SK-N-SH (cell line): ENCODE results near the gene CFAP221. TPM values are rescaled to one million over a fixed set of nuclear protein-coding genes. Genes with fewer than 3 reads are reported as not detected.

Experiments
- CTCF ChIA-PET: fragments of 300-600, 350-600 bp; formaldehyde crosslinking; extraction: SDS; loops from one replicate; lab custom pipeline; 2021; lab: Yijun Ruan, JAX
- POLR2A ChIA-PET: fragments of 350-600 bp; sonication (Branson Sonifier 250); formaldehyde crosslinking; extraction: SDS; loops from one replicate; lab custom pipeline; 2020; ENCODE audit warnings: antibody characterized with exemption, inconsistent platforms; lab: Yijun Ruan, JAX
- DNase-seq: peaks from one replicate; pipeline ENCODE4 v3.0.0; 2012
- H2AFZ ChIP-seq: fragments of 200-600 bp; sonication (generic); 2 replicates; pipeline ENCODE4 v1.8.1; 2016; ENCODE audit warnings: antibody characterized with exemption, mild to moderate bottlenecking, low read depth
- H3F3A ChIP-seq: fragments of 200-600 bp; sonication (generic); replicated peaks from 2 replicates; pipeline ENCODE3; 2016; ENCODE audit warnings: antibody characterized with exemption, mild to moderate bottlenecking; ENCODE audit not compliant: insufficient read depth
- H3K27ac ChIP-seq, 2 experiments: fragments of 200-500 bp in 1 of 2; fragments of 200-600 bp in 1 of 2; sonication (Bioruptor generic) in 1 of 2; sonication (generic), shearing (Covaris generic) in 1 of 2; 2 replicates each; pipeline versions ENCODE4 v1.5.1 to v1.6.1; 2014 to 2016; ENCODE audit warnings: low read depth in 2 of 2, inconsistent platforms in 1 of 2, low read length in 1 of 2, mild to moderate bottlenecking in 1 of 2, mixed read lengths in 1 of 2
- H3K27me3 ChIP-seq: fragments of 200-600 bp; sonication (generic), shearing (Covaris generic); 2 replicates; pipeline ENCODE4 v1.6.1; 2016; ENCODE audit warnings: mixed run types; ENCODE audit not compliant: insufficient read depth
- H3K36me3 ChIP-seq, 2 experiments: fragments of 200-500 bp in 1 of 2; fragments of 200-600 bp in 1 of 2; sonication (Bioruptor generic) in 1 of 2; sonication (generic) in 1 of 2; replicated peaks in 1 of 2; 2 replicates each; pipeline versions ENCODE3 to v1.5.1; 2014 to 2016; ENCODE audit warnings: low read length in 1 of 2, mild to moderate bottlenecking in 1 of 2; ENCODE audit not compliant: insufficient read depth in 2 of 2, control insufficient read depth in 1 of 2
- H3K4me1 ChIP-seq, 2 experiments: fragments of 200-500 bp in 1 of 2; fragments of 200-600 bp in 1 of 2; sonication (Bioruptor generic) in 1 of 2; sonication (generic), shearing (Covaris generic) in 1 of 2; 2 replicates each; pipeline versions ENCODE4 v1.5.1 to v1.6.1; 2014 to 2016; ENCODE audit warnings: low read depth in 1 of 2, low read length in 1 of 2, mixed run types in 1 of 2; ENCODE audit not compliant: insufficient read depth in 2 of 2, control insufficient read depth in 1 of 2
- H3K4me2 ChIP-seq: fragments of 200-600 bp; sonication (generic), shearing (Covaris generic); 2 replicates; pipeline ENCODE4 v1.6.1; 2017; ENCODE audit warnings: mixed run types
- H3K4me3 ChIP-seq, 2 experiments: fragments of 200-500 bp in 1 of 2; fragments of 200-600 bp in 1 of 2; sonication (Bioruptor generic) in 1 of 2; sonication (generic), shearing (Covaris generic) in 1 of 2; 2 replicates each; pipeline versions ENCODE4 v1.5.1 to v1.8.1; 2014 to 2016; ENCODE audit warnings: low read depth in 2 of 2, inconsistent platforms in 1 of 2, low read length in 1 of 2, mild to moderate bottlenecking in 1 of 2, mixed read lengths in 1 of 2, moderate library complexity in 1 of 2
- H3K79me2 ChIP-seq: fragments of 200-600 bp; sonication (generic); 2 replicates; pipeline ENCODE4 v1.8.1; 2017; ENCODE audit warnings: mild to moderate bottlenecking; ENCODE audit not compliant: insufficient read depth
- H3K9ac ChIP-seq: fragments of 200-600 bp; sonication (generic); 2 replicates; pipeline ENCODE4 v1.6.1; 2017; ENCODE audit warnings: mixed run types
- H3K9me2 ChIP-seq: fragments of 200-600 bp; sonication (generic); 2 replicates; pipeline ENCODE4 v1.6.1; 2017; ENCODE audit warnings: mixed run types
- H3K9me3 ChIP-seq: fragments of 200-600 bp; sonication (generic); 2 replicates; pipeline ENCODE4 v1.6.1; 2017; ENCODE audit warnings: mixed run types, mild to moderate bottlenecking, moderate library complexity
- H4K20me1 ChIP-seq: fragments of 200-600 bp; sonication (generic); 2 replicates; pipeline ENCODE4 v1.6.1; 2017; ENCODE audit warnings: mild to moderate bottlenecking, mixed run types; ENCODE audit not compliant: insufficient read depth
- CTCF ChIP-seq: fragments of 200-600 bp; sonication (generic); IDR thresholded peaks from 2 replicates; pipeline ENCODE4 v1.6.1; 2017; ENCODE audit warnings: antibody characterized with exemption, mild to moderate bottlenecking, moderate library complexity
- FOSL2 ChIP-seq: IDR thresholded peaks from 2 replicates; pipeline ENCODE4 v1.4.0; 2012; ENCODE audit warnings: low read depth, mild to moderate bottlenecking, moderate library complexity, borderline replicate concordance
- FOXM1 ChIP-seq: IDR thresholded peaks from 2 replicates; pipeline ENCODE4 v1.4.0; 2012; ENCODE audit warnings: low read depth, mild to moderate bottlenecking
- JUND ChIP-seq: IDR thresholded peaks from 2 replicates; pipeline ENCODE4 v1.4.0; 2012
- REST ChIP-seq: IDR thresholded peaks from 2 replicates; pipeline ENCODE4 v1.6.1; 2012; ENCODE audit warnings: mild to moderate bottlenecking, low read depth, low read length, moderate library complexity
- RFX5 ChIP-seq: IDR thresholded peaks from 2 replicates; pipeline ENCODE4 v1.6.1; 2012; ENCODE audit warnings: mild to moderate bottlenecking, improper control_type of control experiment, low read length
- TAF1 ChIP-seq: IDR thresholded peaks from 2 replicates; pipeline ENCODE4 v1.6.1; 2012; ENCODE audit warnings: low read depth, mild to moderate bottlenecking, low read length, moderate library complexity, borderline replicate concordance
- TEAD4 ChIP-seq: IDR thresholded peaks from 2 replicates; pipeline ENCODE4 v1.4.0; 2012; ENCODE audit warnings: mild to moderate bottlenecking, borderline replicate concordance; ENCODE audit not compliant: insufficient read depth
- USF1 ChIP-seq: IDR thresholded peaks from 2 replicates; pipeline ENCODE4 v1.4.0; 2012; ENCODE audit warnings: low read depth, borderline replicate concordance
- WGBS: methylation state at CpG from one replicate; pipeline ENCODE4 v1.1.6; 2017; ENCODE audit warnings: low lambda C conversion rate; 5-methylcytosine and 5-hydroxymethylcytosine counted together
- polyA plus RNA-seq, 3 experiments: library from polyadenylated mRNA; depleted of rRNA; stranded (reverse); fragments of >200 nt; gene quantifications; 2 replicates each; pipeline ENCODE4 v1.2.3, GENCODE V29; 2012

Gene CFAP221
- polyA plus RNA-seq, 1 of the 3 experiments (the other 2 are of a cell fraction): 0.12 TPM

- no peak overlapping the region for H3K9ac ChIP-seq
- H4K20me1 ChIP-seq: no peaks in the 10 kb centered on the region
- no peaks in the 10 kb centered on the region for H3K27me3 ChIP-seq
- no peaks in the 10 kb centered on the region for H3K36me3 ChIP-seq
- ChIA-PET CTCF (interaction anchor here (1.1 to 1.2 kb wide), 2 partner anchors 61 to 106 kb away, joined by 3 read pairs; no protein-coding TSS in a partner anchor), POLR2A (no interaction called here)
- WGBS: 28% methylated on average over 5 of the region's 6 CpGs
- H3K4me3 ChIP-seq: no peak overlapping the region
- no peak overlapping the region for H3K27ac ChIP-seq
- no peaks in the 10 kb centered on the region for H3K79me2 ChIP-seq
- no peaks in the 10 kb centered on the region for H3K9me3 ChIP-seq
- no peaks in the 10 kb centered on the region for H3F3A ChIP-seq
- no peaks in the 10 kb centered on the region for H3K9me2 ChIP-seq
- TF ChIP-seq CTCF: no peak
- TF ChIP-seq TEAD4: no peak
- no peak for TF ChIP-seq USF1
- TF ChIP-seq JUND: no peak
- H2AFZ ChIP-seq: no peak overlapping the region
- no peak for DNase-seq
- H3K4me2 ChIP-seq: no peak overlapping the region
- H3K4me1 ChIP-seq: no peaks in the 10 kb centered on the region
Observed at GRCh38 chr2:119536211-119536610, 8.0 kb upstream of the CFAP221 start.

GRCh38 chr2:119536707-119537106 lies 7.5 kb upstream of the CFAP221 start:
- H3K4me3 ChIP-seq: no peak overlapping the region
- H3K9ac ChIP-seq: no peak overlapping the region
- no peaks in the 10 kb centered on the region for H4K20me1 ChIP-seq
- H3K27ac ChIP-seq: no peak overlapping the region
- TF ChIP-seq TAF1: no peak
- no peak for TF ChIP-seq FOXM1
- no peak for TF ChIP-seq FOSL2
- no peak for TF ChIP-seq REST
- TF ChIP-seq RFX5: no peak
- H2AFZ ChIP-seq: no peak overlapping the region
- H3K4me1 ChIP-seq: no peaks in the 10 kb centered on the region
- no peaks in the 10 kb centered on the region for H3K79me2 ChIP-seq
- WGBS: 7% methylated on average over 1 of the region's 1 CpG
- POLR2A ChIA-PET: no interaction called here
- H3F3A ChIP-seq: no peaks in the 10 kb centered on the region
- CTCF ChIA-PET: interaction anchor here (1.1 to 1.2 kb wide), 2 partner anchors 61 to 655 kb away, joined by 3 read pairs; no protein-coding TSS in a partner anchor
- H3K4me2 ChIP-seq: no peak overlapping the region
- no peaks in the 10 kb centered on the region for H3K9me3 ChIP-seq
- H3K9me2 ChIP-seq: no peaks in the 10 kb centered on the region
- DNase-seq: no peak
- no peaks in the 10 kb centered on the region for H3K36me3 ChIP-seq
- no peaks in the 10 kb centered on the region for H3K27me3 ChIP-seq
